Trophoblast cell (in vitro differentiated cells and primary cell): ENCODE data around the gene FAAH.

Experiments
- DNase-seq, 2 donors: peaks; one replicate each; pipeline ENCODE4 v3.0.0-alpha.2; 2016
- H2AFZ ChIP-seq: 2 replicates; pipeline ENCODE4 v1.6.1; 2013; ENCODE audit warnings: low read length, moderate library complexity, mild to moderate bottlenecking; ENCODE audit not compliant: insufficient read depth, poor library complexity
- H2AK5ac ChIP-seq: 2 replicates; pipeline ENCODE4 v1.6.1; 2013; ENCODE audit warnings: mild to moderate bottlenecking, low read length
- H2BK120ac ChIP-seq: 2 replicates; pipeline ENCODE4 v1.6.1; 2013; ENCODE audit warnings: low read length, mild to moderate bottlenecking, moderate library complexity; ENCODE audit not compliant: insufficient read depth, poor library complexity
- H2BK12ac ChIP-seq: 2 replicates; pipeline ENCODE4 v1.6.1; 2013; ENCODE audit warnings: mild to moderate bottlenecking, low read length, moderate library complexity
- H2BK5ac ChIP-seq: 2 replicates; pipeline ENCODE4 v1.6.1; 2013; ENCODE audit warnings: low read length, low read depth, moderate library complexity, mild to moderate bottlenecking; ENCODE audit not compliant: poor library complexity
- H3K14ac ChIP-seq: 2 replicates; pipeline ENCODE4 v1.6.1; 2013; ENCODE audit warnings: mild to moderate bottlenecking, low read length
- H3K18ac ChIP-seq: 2 replicates; pipeline ENCODE4 v1.6.1; 2013; ENCODE audit warnings: mild to moderate bottlenecking, low read length
- H3K23ac ChIP-seq: 2 replicates; pipeline ENCODE4 v1.6.1; 2013; ENCODE audit warnings: low read length
- H3K27ac ChIP-seq: 2 replicates; pipeline ENCODE4 v1.5.1; 2013; ENCODE audit warnings: low read depth, mild to moderate bottlenecking, inconsistent platforms, low read length, moderate library complexity
- H3K27me3 ChIP-seq: 2 replicates; pipeline ENCODE4 v1.6.1; 2013; ENCODE audit warnings: inconsistent platforms, mild to moderate bottlenecking, low read length, moderate library complexity; ENCODE audit not compliant: insufficient read depth
- H3K36me3 ChIP-seq, 2 experiments: 1 replicate in 1 of 2; 2 replicates in 1 of 2; pipeline ENCODE4 v1.6.1; 2013; ENCODE audit warnings: low read length in 2 of 2, mild to moderate bottlenecking in 2 of 2, moderate library complexity in 1 of 2; ENCODE audit not compliant: insufficient read depth in 2 of 2, control insufficient read depth in 1 of 2
- H3K4ac ChIP-seq: 2 replicates; pipeline ENCODE4 v1.6.1; 2013; ENCODE audit warnings: low read depth, mild to moderate bottlenecking, low read length, moderate library complexity
- H3K4me1 ChIP-seq, 2 experiments: 1 replicate in 1 of 2; 2 replicates in 1 of 2; pipeline ENCODE4 v1.6.1; 2013; ENCODE audit warnings: low read length in 2 of 2, mild to moderate bottlenecking in 2 of 2, moderate library complexity in 1 of 2; ENCODE audit not compliant: insufficient read depth in 2 of 2, control insufficient read depth in 1 of 2
- H3K4me2 ChIP-seq: 2 replicates; pipeline ENCODE4 v1.6.1; 2013; ENCODE audit warnings: inconsistent platforms, mild to moderate bottlenecking, low read length, moderate library complexity
- H3K4me3 ChIP-seq: 2 replicates; pipeline ENCODE4 v1.5.1; 2013; ENCODE audit warnings: mild to moderate bottlenecking, low read depth, low read length, inconsistent platforms
- H3K79me1 ChIP-seq: one replicate; pipeline ENCODE4 v1.6.1; 2013; ENCODE audit warnings: low read length
- H3K79me2 ChIP-seq: 2 replicates; pipeline ENCODE4 v1.6.1; 2013; ENCODE audit warnings: low read length, mild to moderate bottlenecking; ENCODE audit not compliant: control insufficient read depth, insufficient read depth, poor library complexity
- H3K9ac ChIP-seq: 2 replicates; pipeline ENCODE4 v1.6.1; 2013; ENCODE audit warnings: mild to moderate bottlenecking, low read length
- H3K9me3 ChIP-seq: 2 replicates; pipeline ENCODE4 v1.6.1; 2013; ENCODE audit warnings: low read depth, mild to moderate bottlenecking, control low read depth, inconsistent platforms, low read length; ENCODE audit not compliant: insufficient read depth
- H4K12ac ChIP-seq: 2 replicates; pipeline ENCODE4 v1.6.1; 2013; ENCODE audit warnings: low read depth, mild to moderate bottlenecking, low read length, moderate library complexity
- H4K8ac ChIP-seq: 2 replicates; pipeline ENCODE4 v1.6.1; 2013; ENCODE audit warnings: low read depth, mild to moderate bottlenecking, low read length, moderate library complexity
- H4K91ac ChIP-seq: one replicate; pipeline ENCODE4 v1.6.1; 2013; ENCODE audit warnings: low read depth, mild to moderate bottlenecking, low read length, moderate library complexity
- WGBS: extraction: QIAGEN DNeasy Blood & Tissue Kit; methylation state at CpG from one replicate; pipeline ENCODE4 v1.1.7; 2013; ENCODE audit warnings: missing lambda C conversion rate; ENCODE audit not compliant: insufficient read length, insufficient coverage; ENCODE audit errors: extremely low coverage; 5-methylcytosine and 5-hydroxymethylcytosine counted together

The FAAH gene

DNA sequence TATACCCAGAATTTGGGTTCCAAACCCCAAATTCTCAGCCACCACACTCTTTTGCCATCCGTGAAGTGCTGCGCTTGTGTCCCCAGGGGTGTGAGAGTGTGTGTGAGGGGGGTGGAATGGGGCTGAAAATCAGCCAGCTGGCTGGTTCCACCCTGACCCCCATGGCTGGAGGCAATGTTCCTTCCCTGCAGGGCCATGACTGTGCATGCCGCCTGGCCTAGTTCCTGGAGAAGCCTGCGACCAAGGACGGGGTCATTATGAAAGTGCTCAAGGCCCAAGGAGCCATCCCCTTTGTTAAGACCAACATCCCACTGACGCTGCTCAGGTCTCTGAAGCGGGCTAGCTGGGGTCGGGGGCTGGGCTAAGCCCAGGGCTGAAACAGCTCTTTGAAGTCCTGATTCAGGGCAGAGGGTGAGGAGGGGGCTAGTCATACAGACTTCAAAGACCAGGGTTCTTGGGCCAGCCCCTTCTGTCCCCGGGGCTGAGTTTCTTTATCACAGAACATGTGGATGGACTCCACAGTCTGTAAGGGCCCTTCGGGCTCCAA is 38.7 kb downstream of the FAAH start:
- H3K4me3 ChIP-seq = no peak overlapping the region
- H3K4ac ChIP-seq = no peak overlapping the region
- H2BK5ac ChIP-seq = no peak overlapping the region
- WGBS = no CpG with 5 or more reads among the region's 10 CpGs
- H3K18ac ChIP-seq = no peak overlapping the region
- H4K8ac ChIP-seq = no peak overlapping the region
- H3K4me1 ChIP-seq = peaks cover 0 to 4% of the 10 kb centered on the region in 2 experiments
- no peak overlapping the region for H4K12ac ChIP-seq
- H3K79me1 ChIP-seq = no peaks in the 10 kb centered on the region
- no peak overlapping the region for H3K14ac ChIP-seq
- no peak overlapping the region for H3K23ac ChIP-seq
- no peak overlapping the region for H2BK120ac ChIP-seq
- no peak overlapping the region for H2BK12ac ChIP-seq
- H2AK5ac ChIP-seq = no peak overlapping the region
- no peaks in the 10 kb centered on the region for H3K79me2 ChIP-seq
- no peak overlapping the region for H2AFZ ChIP-seq
- no peak overlapping the region for H3K27ac ChIP-seq
- no peaks in the 10 kb centered on the region for H3K9me3 ChIP-seq
- no peak overlapping the region for H3K4me2 ChIP-seq
- DNase-seq = no peak
- no peak overlapping the region for H3K9ac ChIP-seq
- no peaks in the 10 kb centered on the region for H3K36me3 ChIP-seq
- no peaks in the 10 kb centered on the region for H3K27me3 ChIP-seq
- H4K91ac ChIP-seq = no peak overlapping the region

DNA sequence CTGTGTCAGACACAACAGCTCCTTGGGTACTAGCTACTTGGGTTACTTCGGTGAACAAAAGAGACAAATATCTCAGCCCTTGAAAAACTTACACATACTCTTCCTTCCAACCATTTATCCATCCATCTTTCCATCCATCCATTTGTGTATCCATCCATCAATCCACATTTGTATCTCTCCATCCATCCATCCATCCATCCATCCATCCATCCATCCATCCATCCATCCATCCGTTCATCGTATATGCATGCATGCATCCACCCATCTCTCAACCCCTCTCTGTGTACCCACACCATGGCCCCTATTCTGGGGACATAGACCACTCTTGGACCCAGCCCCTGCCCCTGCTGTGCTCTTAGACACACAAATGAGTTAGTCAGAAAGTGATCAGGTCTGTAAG is 40.2 kb downstream of the FAAH start:
- no peaks in the 10 kb centered on the region for H3K79me1 ChIP-seq
- no peaks in the 10 kb centered on the region for H3K9me3 ChIP-seq
- no peak overlapping the region for H3K23ac ChIP-seq
- H3K18ac ChIP-seq = no peak overlapping the region
- H3K4me2 ChIP-seq = no peak overlapping the region
- no peak for DNase-seq
- no peak overlapping the region for H3K27ac ChIP-seq
- no peak overlapping the region for H2AFZ ChIP-seq
- H3K4me3 ChIP-seq = no peak overlapping the region
- no peak overlapping the region for H2BK5ac ChIP-seq
- no peak overlapping the region for H2BK120ac ChIP-seq
- no peaks in the 10 kb centered on the region for H3K27me3 ChIP-seq
- H3K79me2 ChIP-seq = no peaks in the 10 kb centered on the region
- no peak overlapping the region for H3K9ac ChIP-seq
- no peak overlapping the region for H4K8ac ChIP-seq
- no peak overlapping the region for H2BK12ac ChIP-seq
- no peak overlapping the region for H3K4ac ChIP-seq
- no peak overlapping the region for H4K12ac ChIP-seq
- no CpG with 5 or more reads among the region's 3 CpGs for WGBS
- H3K14ac ChIP-seq = no peak overlapping the region
- H4K91ac ChIP-seq = no peak overlapping the region
- H3K36me3 ChIP-seq = no peaks in the 10 kb centered on the region
- H3K4me1 ChIP-seq = peaks cover 0 to 4% of the 10 kb centered on the region in 2 experiments
- no peak overlapping the region for H2AK5ac ChIP-seq

DNA sequence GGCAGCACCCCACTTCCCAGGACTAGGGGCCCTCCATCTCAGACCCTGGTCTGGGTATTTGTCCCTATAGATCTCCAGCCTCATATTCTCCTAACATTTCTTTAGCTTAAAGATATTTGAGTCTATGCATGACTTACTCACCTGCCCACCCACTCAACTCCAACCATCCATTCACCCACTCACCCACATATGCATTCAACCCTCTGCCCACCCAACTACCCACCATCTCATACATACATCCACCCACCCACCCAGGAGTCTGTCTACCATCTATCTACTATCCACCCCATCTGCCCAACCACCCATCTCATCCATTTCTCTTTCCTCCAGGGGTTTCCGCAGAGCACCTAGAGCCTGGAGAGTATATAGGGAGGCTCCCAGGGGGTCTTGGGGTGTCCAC is 42.7 kb downstream of the FAAH start:
- no peak overlapping the region for H2AK5ac ChIP-seq
- no peak overlapping the region for H4K8ac ChIP-seq
- no peak overlapping the region for H2BK5ac ChIP-seq
- H3K4me3 ChIP-seq = no peak overlapping the region
- no peak overlapping the region for H2BK120ac ChIP-seq
- H3K36me3 ChIP-seq = no peaks in the 10 kb centered on the region
- no peak overlapping the region for H2AFZ ChIP-seq
- no peak overlapping the region for H3K27ac ChIP-seq
- no peak overlapping the region for H3K9ac ChIP-seq
- no peak overlapping the region for H3K23ac ChIP-seq
- H3K4me1 ChIP-seq = peaks cover 0 to 4% of the 10 kb centered on the region in 2 experiments
- H3K9me3 ChIP-seq = no peaks in the 10 kb centered on the region
- no peak overlapping the region for H3K4ac ChIP-seq
- no peak for DNase-seq
- no peaks in the 10 kb centered on the region for H3K79me2 ChIP-seq
- no peak overlapping the region for H3K14ac ChIP-seq
- H3K18ac ChIP-seq = no peak overlapping the region
- no CpG with 5 or more reads among the region's 1 CpG for WGBS
- H4K91ac ChIP-seq = no peak overlapping the region
- no peak overlapping the region for H3K4me2 ChIP-seq
- no peaks in the 10 kb centered on the region for H3K79me1 ChIP-seq
- H4K12ac ChIP-seq = no peak overlapping the region
- H2BK12ac ChIP-seq = no peak overlapping the region
- H3K27me3 ChIP-seq = no peaks in the 10 kb centered on the region

DNA sequence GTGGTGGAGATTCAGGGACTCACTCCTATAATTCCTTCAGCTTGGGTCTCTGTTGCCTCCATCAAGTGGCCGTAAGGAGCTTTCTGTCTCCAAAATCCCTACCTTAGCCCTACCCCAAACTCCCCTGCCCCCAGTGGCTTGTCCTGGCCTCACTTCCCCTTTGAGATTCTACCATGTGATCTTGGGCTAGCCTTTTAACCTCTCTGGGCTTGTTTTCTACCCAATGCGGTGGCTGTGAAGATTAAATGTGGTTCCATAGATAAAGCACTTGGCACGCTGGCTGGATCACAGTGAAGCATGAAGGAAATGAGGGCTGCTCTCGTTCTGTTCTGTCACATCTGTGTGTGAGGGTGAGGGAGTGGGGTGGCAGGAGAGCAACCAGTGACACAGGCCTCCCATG is 43.6 kb downstream of the FAAH start:
- no peak for DNase-seq
- Histone ChIP-seq H3K27me3 (no peaks in the 10 kb centered on the region), H3K4me3 (no peak overlapping the region), H2BK5ac (no peak overlapping the region), H3K9ac (no peak overlapping the region), H3K18ac (no peak overlapping the region), H3K4me2 (no peak overlapping the region), H3K79me1 (no peaks in the 10 kb centered on the region), H4K12ac (no peak overlapping the region), H3K23ac (no peak overlapping the region), H3K14ac (no peak overlapping the region), H3K4ac (no peak overlapping the region), H3K79me2 (no peaks in the 10 kb centered on the region), H3K9me3 (no peaks in the 10 kb centered on the region), H2AFZ (no peak overlapping the region), H2AK5ac (no peak overlapping the region), H3K27ac (no peak overlapping the region), H3K36me3 (no peaks in the 10 kb centered on the region), H4K8ac (no peak overlapping the region), H2BK12ac (no peak overlapping the region), H3K4me1 (peaks cover 0 to 7% of the 10 kb centered on the region in 2 experiments), H2BK120ac (no peak overlapping the region), H4K91ac (no peak overlapping the region)
- WGBS = no CpG with 5 or more reads among the region's 4 CpGs
